HG02588 (cell line): ENCODE results near the gene LTBP1.
"Not testable (repeated sequence)": the region's sequence is repeated elsewhere in the genome, so short reads cannot be mapped to it uniquely, and the experiment has no call there.

Experiments used
- ATAC-seq: cut with Tn5 transposase; IDR thresholded peaks from one replicate; pipeline ENCODE4 v1.9.1; 2021; ENCODE audit warnings: mild to moderate bottlenecking, moderate library complexity; ENCODE audit not compliant: unreplicated experiment

The LTBP1 gene

GRCh38 chr2:32960647-32961403 is 14.1 kb downstream of the LTBP1 start:
- ATAC-seq = no peak

- no peak for ATAC-seq
Observed at GRCh38 chr2:32962690-32963089, 15.9 kb downstream of the LTBP1 start.

GRCh38 chr2:32963941-32964340 is 17.2 kb downstream of the LTBP1 start:
- no peak for ATAC-seq

GRCh38 chr2:32965523-32966171 is 18.9 kb downstream of the LTBP1 start:
- no peak for ATAC-seq

- no peak for ATAC-seq
Observed at GRCh38 chr2:32969444-32970162, 22.9 kb downstream of the LTBP1 start.

GRCh38 chr2:32973772-32974171 is 27.0 kb downstream of the LTBP1 start:
- not testable (repeated sequence) for ATAC-seq

- ATAC-seq = no peak
Observed at GRCh38 chr2:32976409-32977063, 29.8 kb downstream of the LTBP1 start.

- no peak for ATAC-seq
Observed at GRCh38 chr2:32977228-32977758, 30.5 kb downstream of the LTBP1 start.

GRCh38 chr2:32981612-32982011 is 34.9 kb downstream of the LTBP1 start:
- ATAC-seq = no peak

GRCh38 chr2:32983193-32983924 is 36.6 kb downstream of the LTBP1 start:
- ATAC-seq = not testable (repeated sequence)

- ATAC-seq = no peak
Observed at GRCh38 chr2:32986480-32986879, 39.7 kb downstream of the LTBP1 start.

GRCh38 chr2:32988525-32988924 is 41.8 kb downstream of the LTBP1 start:
- no peak for ATAC-seq

GRCh38 chr2:32990556-32990955 is 43.8 kb downstream of the LTBP1 start:
- ATAC-seq = no peak

GRCh38 chr2:32991091-32991845 is 44.5 kb downstream of the LTBP1 start:
- no peak for ATAC-seq

- no peak for ATAC-seq
Observed at GRCh38 chr2:32993005-32993539, 46.3 kb downstream of the LTBP1 start.

GRCh38 chr2:32997705-32998104 is 51.0 kb downstream of the LTBP1 start:
- no peak for ATAC-seq

- ATAC-seq = no peak
Observed at GRCh38 chr2:33000986-33001385, 54.2 kb downstream of the LTBP1 start.

GRCh38 chr2:33001823-33002222 is 55.1 kb downstream of the LTBP1 start:
- no peak for ATAC-seq

GRCh38 chr2:33002863-33003262 is 56.1 kb downstream of the LTBP1 start:
- ATAC-seq = no peak
